HG03064 (cell line): Measurements from ENCODE around the gene SERPINE3.

Experiments
- ATAC-seq: cut with Tn5 transposase; IDR thresholded peaks from one replicate; pipeline ENCODE4 v1.9.1; 2021; ENCODE audit warnings: low read depth; ENCODE audit not compliant: unreplicated experiment

The SERPINE3 gene

DNA sequence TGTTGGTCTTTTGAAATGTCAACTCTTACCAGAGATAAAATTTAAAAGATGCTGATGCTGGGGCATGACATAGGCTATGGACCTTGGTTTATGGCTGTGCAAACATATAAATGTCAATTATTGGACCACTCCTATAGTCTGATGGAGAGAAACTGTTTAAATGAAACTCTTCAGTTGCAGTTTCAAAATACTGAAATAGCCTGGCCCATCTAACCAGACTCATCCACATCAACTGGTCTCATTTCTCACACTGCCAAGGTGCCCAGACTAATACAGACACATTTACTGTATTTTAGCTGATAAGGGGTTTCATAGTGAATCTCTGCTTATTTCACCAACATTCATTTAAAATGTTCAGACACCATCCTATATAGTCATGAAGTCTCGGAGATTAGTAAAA is 19.9 kb downstream of the SERPINE3 start:
- ATAC-seq = no peak

- no peak for ATAC-seq
These were observed 21.0 kb downstream of the SERPINE3 start for GRCh38 chr13:51360489-51360888.

- ATAC-seq = no peak
These were observed 21.6 kb downstream of the SERPINE3 start for GRCh38 chr13:51361106-51361505.

DNA sequence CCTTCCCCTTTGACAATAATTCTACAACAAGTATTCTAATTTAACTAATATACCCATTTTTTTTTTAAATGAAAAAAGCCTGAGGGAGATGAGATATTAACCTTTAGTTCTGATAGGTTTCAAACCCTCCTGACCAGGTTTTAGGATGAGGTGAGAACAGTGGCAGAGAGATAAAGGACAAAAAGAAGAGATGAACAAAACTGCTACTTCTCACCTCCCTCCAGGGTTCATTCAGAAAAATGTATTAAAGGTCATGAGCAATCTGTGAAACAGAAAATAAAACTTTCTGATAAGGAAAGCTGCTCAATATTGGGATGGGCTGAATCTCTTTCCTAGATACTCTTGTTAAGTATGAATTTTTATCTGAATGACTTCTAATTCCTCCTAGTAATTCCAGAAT is 24.1 kb downstream of the SERPINE3 start:
- no peak for ATAC-seq

DNA sequence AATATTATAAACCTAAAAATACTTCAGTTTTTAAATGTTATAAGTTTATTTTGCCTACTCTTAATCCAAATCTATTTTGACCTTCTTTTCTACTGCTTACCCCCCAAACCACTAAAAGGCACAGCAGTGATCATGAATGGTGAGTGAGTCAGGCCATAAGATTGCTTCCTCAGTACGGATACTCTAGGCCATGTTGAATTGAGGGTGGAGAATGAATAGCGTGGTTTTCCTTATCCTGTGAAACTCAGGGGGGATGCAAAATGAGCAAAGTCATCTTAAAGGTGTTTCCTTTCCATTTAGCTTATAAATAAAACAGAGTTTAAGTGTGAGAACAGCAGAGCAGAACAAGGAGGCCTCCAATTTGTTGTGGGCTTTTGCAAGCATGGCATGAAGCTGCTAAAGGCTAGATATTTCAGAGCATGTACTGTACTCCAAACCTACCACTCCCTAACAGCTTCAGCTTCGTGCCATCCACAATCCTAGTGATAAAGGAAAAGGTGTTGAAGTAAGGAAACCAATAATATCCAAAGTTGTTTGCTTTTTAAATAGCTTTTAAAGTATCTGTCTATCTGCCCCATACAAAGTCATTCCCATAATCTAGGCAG is 25.0 kb downstream of the SERPINE3 start:
- ATAC-seq = no peak

DNA sequence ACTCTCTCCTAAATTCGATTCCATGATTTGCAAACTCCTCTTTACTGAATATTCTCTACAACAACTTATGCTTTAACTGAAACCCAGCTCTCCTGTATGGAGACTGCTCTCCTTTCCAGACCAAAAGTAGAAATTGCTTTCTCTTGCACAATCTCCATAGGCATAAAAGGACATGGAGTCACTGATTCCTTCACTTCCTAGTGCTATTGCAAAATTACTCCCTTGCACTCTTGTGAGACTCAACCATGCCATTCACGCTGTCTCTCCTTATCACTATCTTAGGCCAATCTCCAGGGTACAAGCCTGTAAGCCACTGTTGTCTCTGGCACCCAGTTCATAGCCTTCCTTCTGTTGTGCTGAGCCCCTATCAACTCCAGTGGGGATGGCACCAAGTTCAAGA is 30.6 kb downstream of the SERPINE3 start:
- no peak for ATAC-seq

DNA sequence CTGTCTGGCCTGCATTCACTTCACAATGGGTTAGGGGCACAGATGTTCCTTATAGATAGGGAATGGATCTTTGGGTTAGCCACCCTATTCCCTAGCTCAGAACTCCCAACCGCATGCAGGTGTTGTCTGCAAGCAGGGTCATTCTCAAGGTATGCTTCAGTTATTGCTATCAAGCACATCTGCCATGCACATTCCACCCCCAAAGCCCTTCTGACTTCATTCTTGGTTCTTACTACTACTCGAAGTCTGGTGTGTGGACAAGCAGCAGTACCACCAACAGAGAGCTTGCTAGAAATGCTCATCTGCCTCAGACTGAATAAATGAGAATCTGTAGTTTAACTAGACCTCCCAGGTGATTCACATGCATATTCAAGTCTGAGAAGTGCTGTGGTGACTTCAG is 31.3 kb downstream of the SERPINE3 start:
- no peak for ATAC-seq

- no peak for ATAC-seq
These were observed 32.4 kb downstream of the SERPINE3 start for GRCh38 chr13:51371768-51372399.

GRCh38 chr13:51373451-51373850 is 34.0 kb downstream of the SERPINE3 start:
- ATAC-seq = no peak

DNA sequence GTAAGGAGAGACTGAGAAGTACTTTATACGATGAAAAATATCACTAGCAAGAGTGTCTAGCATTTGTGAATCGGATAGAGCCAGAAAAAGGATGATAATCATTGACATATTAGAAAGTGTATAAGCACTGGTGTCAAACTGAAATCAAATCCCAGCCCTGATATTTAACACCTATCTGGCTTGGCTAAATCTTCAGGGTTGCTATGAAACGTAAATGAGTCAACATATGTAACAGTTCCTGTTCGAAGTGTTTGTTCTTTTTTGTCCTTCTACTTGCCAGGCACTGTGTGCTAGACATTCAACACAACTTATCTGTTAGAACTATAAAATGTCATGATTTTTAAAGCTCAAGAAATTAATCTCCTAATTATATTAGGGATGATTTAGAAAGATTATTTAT is 40.8 kb downstream of the SERPINE3 start:
- no peak for ATAC-seq

- ATAC-seq = no peak
These were observed 45.6 kb downstream of the SERPINE3 start for GRCh38 chr13:51385114-51385513.

GRCh38 chr13:51394724-51395123 is 55.2 kb downstream of the SERPINE3 start:
- no peak for ATAC-seq

DNA sequence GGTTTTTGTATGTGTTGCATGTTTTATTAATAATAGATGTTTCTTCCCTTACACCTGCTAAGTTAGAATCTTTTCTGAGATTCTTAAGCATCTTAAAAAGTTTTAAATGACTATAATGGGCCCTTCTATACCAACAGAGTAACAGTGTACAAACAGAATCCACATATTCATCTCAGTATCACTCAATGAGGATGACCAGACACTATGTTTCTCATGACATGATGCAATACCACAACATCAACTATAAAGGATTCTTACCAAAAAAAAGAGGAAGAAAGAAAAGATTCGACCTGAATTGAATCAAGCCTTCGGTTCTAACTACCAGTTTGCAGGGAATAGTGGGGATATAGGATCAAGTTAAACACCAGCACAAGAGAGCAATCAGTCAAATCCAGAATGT is 56.9 kb downstream of the SERPINE3 start:
- ATAC-seq = no peak

- no peak for ATAC-seq
These were observed 57.9 kb downstream of the SERPINE3 start for GRCh38 chr13:51397262-51397941.

DNA sequence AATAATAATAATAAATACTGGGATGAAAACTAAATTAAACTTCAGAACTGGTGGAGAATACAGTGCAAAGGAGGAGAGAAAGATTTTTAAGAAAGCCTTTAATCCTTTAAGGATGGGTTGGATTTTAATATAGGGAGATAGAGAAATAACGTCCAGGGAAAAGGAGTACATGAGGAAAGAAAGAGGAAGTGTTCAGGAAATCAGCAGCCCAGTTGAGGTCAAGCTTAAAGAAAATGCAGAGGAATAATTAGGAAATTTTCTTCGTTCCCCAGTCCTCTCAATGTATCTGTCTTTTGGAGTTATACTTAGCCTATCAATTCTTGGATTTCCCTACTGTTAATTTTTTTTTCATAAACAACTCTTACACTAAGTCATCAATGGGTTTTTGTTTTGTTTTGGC is 65.7 kb downstream of the SERPINE3 start:
- no peak for ATAC-seq

- ATAC-seq = no peak
These were observed 72.9 kb downstream of the SERPINE3 start for GRCh38 chr13:51412431-51412830.
